ENCODE results near the gene ROBO4. TPM values are rescaled to one million over a fixed set of nuclear protein-coding genes. Genes with fewer than 3 reads are reported as not detected.

ROBO4 gene
- polyA plus RNA-seq, 2 of the 4 experiments (the other 2 are of a cell fraction): not detected

DNA sequence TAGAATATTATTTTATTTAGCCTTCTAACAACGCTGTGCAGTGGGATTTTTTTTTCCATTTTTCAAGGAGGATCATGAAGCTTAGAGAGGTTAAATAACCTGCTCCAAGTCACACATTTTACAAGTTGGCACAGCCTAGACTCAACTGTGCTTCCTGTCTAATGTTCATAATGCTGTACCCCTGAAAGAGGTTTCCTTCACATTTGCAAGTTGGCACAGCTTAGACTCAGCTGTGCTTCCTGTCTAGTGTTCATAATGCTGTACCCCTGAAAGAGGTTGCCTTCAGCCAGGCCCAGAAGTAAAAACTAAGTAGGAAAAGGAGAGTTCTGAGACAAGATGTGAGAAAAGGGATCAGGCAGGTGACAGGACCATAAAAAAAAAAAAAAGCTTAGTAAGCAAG is 46.1 kb upstream of the ROBO4 start (continued):
- TF ChIP-seq, protein P1, sequence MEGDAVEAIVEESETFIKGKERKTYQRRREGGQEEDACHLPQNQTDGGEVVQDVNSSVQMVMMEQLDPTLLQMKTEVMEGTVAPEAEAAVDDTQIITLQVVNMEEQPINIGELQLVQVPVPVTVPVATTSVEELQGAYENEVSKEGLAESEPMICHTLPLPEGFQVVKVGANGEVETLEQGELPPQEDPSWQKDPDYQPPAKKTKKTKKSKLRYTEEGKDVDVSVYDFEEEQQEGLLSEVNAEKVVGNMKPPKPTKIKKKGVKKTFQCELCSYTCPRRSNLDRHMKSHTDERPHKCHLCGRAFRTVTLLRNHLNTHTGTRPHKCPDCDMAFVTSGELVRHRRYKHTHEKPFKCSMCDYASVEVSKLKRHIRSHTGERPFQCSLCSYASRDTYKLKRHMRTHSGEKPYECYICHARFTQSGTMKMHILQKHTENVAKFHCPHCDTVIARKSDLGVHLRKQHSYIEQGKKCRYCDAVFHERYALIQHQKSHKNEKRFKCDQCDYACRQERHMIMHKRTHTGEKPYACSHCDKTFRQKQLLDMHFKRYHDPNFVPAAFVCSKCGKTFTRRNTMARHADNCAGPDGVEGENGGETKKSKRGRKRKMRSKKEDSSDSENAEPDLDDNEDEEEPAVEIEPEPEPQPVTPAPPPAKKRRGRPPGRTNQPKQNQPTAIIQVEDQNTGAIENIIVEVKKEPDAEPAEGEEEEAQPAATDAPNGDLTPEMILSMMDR (IDR thresholded peaks at IDR 0.05): no peak
- no peak for TF ChIP-seq GATA3 (IDR thresholded peaks at IDR 0.05; ENCODE audit: borderline replicate concordance)
- no peak for TF ChIP-seq MAZ (IDR thresholded peaks at IDR 0.05; ENCODE audit: borderline replicate concordance, low read depth, low read length)
- TF ChIP-seq, protein P2, sequence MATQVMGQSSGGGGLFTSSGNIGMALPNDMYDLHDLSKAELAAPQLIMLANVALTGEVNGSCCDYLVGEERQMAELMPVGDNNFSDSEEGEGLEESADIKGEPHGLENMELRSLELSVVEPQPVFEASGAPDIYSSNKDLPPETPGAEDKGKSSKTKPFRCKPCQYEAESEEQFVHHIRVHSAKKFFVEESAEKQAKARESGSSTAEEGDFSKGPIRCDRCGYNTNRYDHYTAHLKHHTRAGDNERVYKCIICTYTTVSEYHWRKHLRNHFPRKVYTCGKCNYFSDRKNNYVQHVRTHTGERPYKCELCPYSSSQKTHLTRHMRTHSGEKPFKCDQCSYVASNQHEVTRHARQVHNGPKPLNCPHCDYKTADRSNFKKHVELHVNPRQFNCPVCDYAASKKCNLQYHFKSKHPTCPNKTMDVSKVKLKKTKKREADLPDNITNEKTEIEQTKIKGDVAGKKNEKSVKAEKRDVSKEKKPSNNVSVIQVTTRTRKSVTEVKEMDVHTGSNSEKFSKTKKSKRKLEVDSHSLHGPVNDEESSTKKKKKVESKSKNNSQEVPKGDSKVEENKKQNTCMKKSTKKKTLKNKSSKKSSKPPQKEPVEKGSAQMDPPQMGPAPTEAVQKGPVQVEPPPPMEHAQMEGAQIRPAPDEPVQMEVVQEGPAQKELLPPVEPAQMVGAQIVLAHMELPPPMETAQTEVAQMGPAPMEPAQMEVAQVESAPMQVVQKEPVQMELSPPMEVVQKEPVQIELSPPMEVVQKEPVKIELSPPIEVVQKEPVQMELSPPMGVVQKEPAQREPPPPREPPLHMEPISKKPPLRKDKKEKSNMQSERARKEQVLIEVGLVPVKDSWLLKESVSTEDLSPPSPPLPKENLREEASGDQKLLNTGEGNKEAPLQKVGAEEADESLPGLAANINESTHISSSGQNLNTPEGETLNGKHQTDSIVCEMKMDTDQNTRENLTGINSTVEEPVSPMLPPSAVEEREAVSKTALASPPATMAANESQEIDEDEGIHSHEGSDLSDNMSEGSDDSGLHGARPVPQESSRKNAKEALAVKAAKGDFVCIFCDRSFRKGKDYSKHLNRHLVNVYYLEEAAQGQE (IDR thresholded peaks at IDR 0.05): no peak
- TF ChIP-seq EP300 (IDR thresholded peaks at IDR 0.05): no peak

DNA sequence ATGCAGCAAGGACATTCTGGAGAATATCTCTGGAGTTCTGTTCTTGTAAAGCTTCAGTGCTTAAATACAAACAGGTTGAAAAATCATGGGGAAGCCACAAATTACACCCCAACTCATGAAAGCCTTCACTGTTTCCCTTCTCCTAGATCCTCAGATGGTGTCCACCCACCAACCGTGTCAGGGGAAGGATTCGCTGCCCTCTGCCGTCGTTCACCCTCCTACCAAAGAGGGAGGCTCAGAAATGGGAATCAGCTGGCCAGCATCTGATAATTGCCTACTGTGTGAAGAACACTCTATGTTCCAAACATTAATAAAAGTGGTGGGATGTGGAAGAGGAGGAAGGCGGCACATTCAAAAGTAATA is 45.6 kb upstream of the ROBO4 start:
- no peak overlapping the region for H3K4me3 ChIP-seq
- TF ChIP-seq, protein P3, sequence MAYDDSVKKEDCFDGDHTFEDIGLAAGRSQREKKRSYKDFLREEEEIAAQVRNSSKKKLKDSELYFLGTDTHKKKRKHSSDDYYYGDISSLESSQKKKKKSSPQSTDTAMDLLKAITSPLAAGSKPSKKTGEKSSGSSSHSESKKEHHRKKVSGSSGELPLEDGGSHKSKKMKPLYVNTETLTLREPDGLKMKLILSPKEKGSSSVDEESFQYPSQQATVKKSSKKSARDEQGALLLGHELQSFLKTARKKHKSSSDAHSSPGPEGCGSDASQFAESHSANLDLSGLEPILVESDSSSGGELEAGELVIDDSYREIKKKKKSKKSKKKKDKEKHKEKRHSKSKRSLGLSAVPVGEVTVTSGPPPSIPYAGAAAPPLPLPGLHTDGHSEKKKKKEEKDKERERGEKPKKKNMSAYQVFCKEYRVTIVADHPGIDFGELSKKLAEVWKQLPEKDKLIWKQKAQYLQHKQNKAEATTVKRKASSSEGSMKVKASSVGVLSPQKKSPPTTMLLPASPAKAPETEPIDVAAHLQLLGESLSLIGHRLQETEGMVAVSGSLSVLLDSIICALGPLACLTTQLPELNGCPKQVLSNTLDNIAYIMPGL (CRISPR knock-in tag; IDR thresholded peaks at IDR 0.05; ENCODE audit: borderline replicate concordance): no peak
- TF ChIP-seq, protein P4, sequence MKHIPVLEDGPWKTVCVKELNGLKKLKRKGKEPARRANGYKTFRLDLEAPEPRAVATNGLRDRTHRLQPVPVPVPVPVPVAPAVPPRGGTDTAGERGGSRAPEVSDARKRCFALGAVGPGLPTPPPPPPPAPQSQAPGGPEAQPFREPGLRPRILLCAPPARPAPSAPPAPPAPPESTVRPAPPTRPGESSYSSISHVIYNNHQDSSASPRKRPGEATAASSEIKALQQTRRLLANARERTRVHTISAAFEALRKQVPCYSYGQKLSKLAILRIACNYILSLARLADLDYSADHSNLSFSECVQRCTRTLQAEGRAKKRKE (CRISPR knock-in tag; IDR thresholded peaks at IDR 0.05; ENCODE audit: low read depth): no peak
- TF ChIP-seq RFX5 (IDR thresholded peaks at IDR 0.05) (no peak), ZNF302 (CRISPR knock-in tag; IDR thresholded peaks at IDR 0.05) (no peak), FOSL2 (IDR thresholded peaks at IDR 0.05) (no peak), FOSL2 (CRISPR knock-in tag; IDR thresholded peaks at IDR 0.05) (no peak)
- TF ChIP-seq, protein P2 (IDR thresholded peaks at IDR 0.05): no peak
- no peak for ATAC-seq
- no peak for DNase-seq (ENCODE audit: low read depth in 1 of 2, low spot score in 1 of 2)
- FAIRE-seq: no peak
- no peaks in the 10 kb centered on the region for H3K4me1 ChIP-seq
- 62% methylated on average over 5 of the region's 5 CpGs for WGBS (ENCODE audit: missing lambda C conversion rate)
- H3K4me2 ChIP-seq: no peak overlapping the region
- H3K9me3 ChIP-seq: no peaks in the 10 kb centered on the region
- CTCF ChIA-PET: interaction anchor here (1.2 to 1.7 kb wide), 5 partner anchors 21 to 105 kb away, joined by 3 to 7 read pairs (median 4); partner anchors contain the start of gene ROBO3
- H3K27ac ChIP-seq: no peak overlapping the region
- POLR2A ChIA-PET: no interaction called here
